ENCODE results near the gene IL11RA. TPM values are rescaled to one million over a fixed set of nuclear protein-coding genes. Genes with fewer than 3 reads are reported as not detected.

Gene IL11RA
- total and polyA plus RNA-seq, 2 donors (not counting 3 experiments of a cell fraction or from before 2014, with no cell fraction given) = 15.3 to 18.6 TPM

DNA sequence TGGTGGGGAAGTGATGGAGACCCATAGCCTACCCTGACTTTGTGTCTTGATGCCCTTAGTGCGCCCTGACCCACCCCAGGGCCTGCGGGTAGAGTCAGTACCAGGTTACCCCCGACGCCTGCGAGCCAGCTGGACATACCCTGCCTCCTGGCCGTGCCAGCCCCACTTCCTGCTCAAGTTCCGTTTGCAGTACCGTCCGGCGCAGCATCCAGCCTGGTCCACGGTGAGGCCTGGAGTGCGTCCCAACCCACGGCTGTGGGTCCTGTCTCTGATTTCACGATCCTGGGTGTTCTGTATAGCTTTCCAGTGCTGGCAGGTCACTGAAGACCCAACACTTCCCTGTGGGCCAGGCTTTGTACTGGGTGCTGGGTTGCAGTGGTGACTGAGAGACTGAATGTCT is 6.5 kb downstream of the IL11RA start:
- H3K9ac ChIP-seq (replicated peaks; ENCODE audit: extremely low read depth, insufficient read depth, low read length) = no peak overlapping the region
- no peaks in the 10 kb centered on the region for H3K27me3 ChIP-seq (ENCODE audit: control insufficient read depth in 2 of 2, insufficient read depth in 2 of 2, low read length in 2 of 2)
- no peaks in the 10 kb centered on the region for H3K9me3 ChIP-seq (replicated peaks; ENCODE audit: control insufficient read depth, insufficient read depth, low read length)
- no peak for FAIRE-seq
- no peaks in the 10 kb centered on the region for H3K36me3 ChIP-seq (ENCODE audit: control insufficient read depth in 2 of 2, extremely low read depth in 1 of 2, insufficient read depth in 2 of 2, low read length in 2 of 2)
- H3K79me2 ChIP-seq (ENCODE audit: control insufficient read depth, insufficient read depth, low read length) = no peaks in the 10 kb centered on the region
- intact Hi-C loops (cut with micrococcal nuclease) = no loop called here
- no peaks in the 10 kb centered on the region for H3K9me1 ChIP-seq (replicated peaks; ENCODE audit: control insufficient read depth, extremely low read depth, insufficient read depth, low read length)
- no peak overlapping the region for H3K27ac ChIP-seq (ENCODE audit: insufficient read depth, low read depth, low read length)
- dilution Hi-C loops (cut with MboI; ENCODE audit: extremely low pct_ligation_motif_present, low sequenced_read_pairs) = no loop called here
- TF ChIP-seq MYC (IDR thresholded peaks at IDR 0.05; ENCODE audit: low read depth, low read length) = no peak
- TF ChIP-seq POLR2A (IDR thresholded peaks at IDR 0.05; ENCODE audit: low read depth, low read length) = no peak
- TF ChIP-seq EZH2 (IDR thresholded peaks at IDR 0.05; ENCODE audit: borderline replicate concordance, low read depth, low read length, severe bottlenecking) = no peak
- TF ChIP-seq POLR2AphosphoS5 (IDR thresholded peaks at IDR 0.05; ENCODE audit: insufficient read depth, low read depth, low read length) = no peak
- no peak for TF ChIP-seq JUN (IDR thresholded peaks at IDR 0.05; ENCODE audit: borderline replicate concordance, insufficient read depth, insufficient read length, low read depth)
- no peak for TF ChIP-seq GATA2 (IDR thresholded peaks at IDR 0.05; ENCODE audit: insufficient read depth, insufficient read length, low read depth, low read length)
- H4K20me1 ChIP-seq (replicated peaks; ENCODE audit: control insufficient read depth, extremely low read depth, insufficient read depth, low read length) = no peaks in the 10 kb centered on the region
- peaks cover 1% of the 10 kb centered on the region for H3K4me1 ChIP-seq (ENCODE audit: control insufficient read depth, extremely low read depth, insufficient read depth, low read length)
- no peak overlapping the region for H2AFZ ChIP-seq (ENCODE audit: low read depth, low read length)
- DNase-seq (ENCODE audit: low read depth, low spot score) = no peak
- CTCF ChIA-PET = interaction anchor here (1.6 kb wide), 1 partner anchor 44 kb away, joined by 5 read pairs; no protein-coding TSS in a partner anchor
- no TSS peak for BruUV-seq (replicated peaks)
- no peak overlapping the region for H3K4me3 ChIP-seq (replicated peaks in 1 of 3; ENCODE audit: insufficient read depth in 1 of 3, low read depth in 1 of 3, low read length in 3 of 3)
- POLR2A ChIA-PET = no interaction called here
- H3K4me2 ChIP-seq (ENCODE audit: insufficient read depth, low read length) = no peak overlapping the region

DNA sequence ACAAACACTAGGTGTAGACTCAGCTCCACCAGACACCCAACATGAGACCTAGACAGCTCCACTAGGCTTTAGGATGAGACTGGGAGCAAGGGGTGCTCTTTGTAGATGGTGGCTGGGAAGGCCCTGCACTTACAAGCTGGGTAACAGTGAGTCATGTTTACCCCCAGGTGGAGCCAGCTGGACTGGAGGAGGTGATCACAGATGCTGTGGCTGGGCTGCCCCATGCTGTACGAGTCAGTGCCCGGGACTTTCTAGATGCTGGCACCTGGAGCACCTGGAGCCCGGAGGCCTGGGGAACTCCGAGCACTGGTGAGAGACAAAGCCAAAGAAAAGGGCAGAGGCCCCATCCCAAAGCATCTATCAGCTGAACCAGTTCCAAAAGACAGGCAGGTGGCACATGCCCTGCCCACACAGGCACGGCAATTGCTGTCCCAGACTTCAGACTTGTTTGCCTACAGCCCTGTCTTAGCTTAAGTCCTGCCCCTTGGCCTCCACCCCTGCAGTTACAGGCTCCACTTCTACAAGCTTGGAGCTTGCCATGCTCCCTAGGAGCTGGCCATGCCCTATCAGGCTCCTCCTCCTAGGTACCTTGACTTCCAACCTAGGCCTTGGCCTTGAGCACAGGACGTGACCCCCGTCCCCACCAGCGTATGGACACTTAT is 7.7 kb downstream of the IL11RA start:
- TF ChIP-seq MYC (IDR thresholded peaks at IDR 0.05; ENCODE audit: low read depth, low read length) = no peak
- no peak for TF ChIP-seq EZH2 (IDR thresholded peaks at IDR 0.05; ENCODE audit: borderline replicate concordance, low read depth, low read length, severe bottlenecking)
- TF ChIP-seq GATA2 (IDR thresholded peaks at IDR 0.05; ENCODE audit: insufficient read depth, insufficient read length, low read depth, low read length) = no peak
- TF ChIP-seq, protein P1, sequence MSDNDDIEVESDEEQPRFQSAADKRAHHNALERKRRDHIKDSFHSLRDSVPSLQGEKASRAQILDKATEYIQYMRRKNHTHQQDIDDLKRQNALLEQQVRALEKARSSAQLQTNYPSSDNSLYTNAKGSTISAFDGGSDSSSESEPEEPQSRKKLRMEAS (IDR thresholded peaks at IDR 0.05; ENCODE audit: insufficient read depth, insufficient read length) = no peak
- no peak for TF ChIP-seq POLR2A (IDR thresholded peaks at IDR 0.05; ENCODE audit: low read depth, low read length)
- TF ChIP-seq, protein P2, sequence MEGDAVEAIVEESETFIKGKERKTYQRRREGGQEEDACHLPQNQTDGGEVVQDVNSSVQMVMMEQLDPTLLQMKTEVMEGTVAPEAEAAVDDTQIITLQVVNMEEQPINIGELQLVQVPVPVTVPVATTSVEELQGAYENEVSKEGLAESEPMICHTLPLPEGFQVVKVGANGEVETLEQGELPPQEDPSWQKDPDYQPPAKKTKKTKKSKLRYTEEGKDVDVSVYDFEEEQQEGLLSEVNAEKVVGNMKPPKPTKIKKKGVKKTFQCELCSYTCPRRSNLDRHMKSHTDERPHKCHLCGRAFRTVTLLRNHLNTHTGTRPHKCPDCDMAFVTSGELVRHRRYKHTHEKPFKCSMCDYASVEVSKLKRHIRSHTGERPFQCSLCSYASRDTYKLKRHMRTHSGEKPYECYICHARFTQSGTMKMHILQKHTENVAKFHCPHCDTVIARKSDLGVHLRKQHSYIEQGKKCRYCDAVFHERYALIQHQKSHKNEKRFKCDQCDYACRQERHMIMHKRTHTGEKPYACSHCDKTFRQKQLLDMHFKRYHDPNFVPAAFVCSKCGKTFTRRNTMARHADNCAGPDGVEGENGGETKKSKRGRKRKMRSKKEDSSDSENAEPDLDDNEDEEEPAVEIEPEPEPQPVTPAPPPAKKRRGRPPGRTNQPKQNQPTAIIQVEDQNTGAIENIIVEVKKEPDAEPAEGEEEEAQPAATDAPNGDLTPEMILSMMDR (IDR thresholded peaks at IDR 0.05; ENCODE audit: extremely low read depth in 1 of 2, insufficient read depth in 1 of 2, low read depth in 1 of 2, low read length in 2 of 2) = no peak
- intact Hi-C loops (cut with micrococcal nuclease) = no loop called here
- POLR2A ChIA-PET = no interaction called here
- Histone ChIP-seq H2AFZ (ENCODE audit: low read depth, low read length) (no peak overlapping the region), H3K9me1 (replicated peaks; ENCODE audit: control insufficient read depth, extremely low read depth, insufficient read depth, low read length) (no peaks in the 10 kb centered on the region), H3K79me2 (ENCODE audit: control insufficient read depth, insufficient read depth, low read length) (no peaks in the 10 kb centered on the region), H3K27me3 (ENCODE audit: control insufficient read depth in 2 of 2, insufficient read depth in 2 of 2, low read length in 2 of 2) (no peaks in the 10 kb centered on the region), H3K9ac (replicated peaks; ENCODE audit: extremely low read depth, insufficient read depth, low read length) (no peak overlapping the region), H3K4me2 (ENCODE audit: insufficient read depth, low read length) (no peak overlapping the region), H3K36me3 (ENCODE audit: control insufficient read depth in 2 of 2, extremely low read depth in 1 of 2, insufficient read depth in 2 of 2, low read length in 2 of 2) (no peaks in the 10 kb centered on the region), H4K20me1 (replicated peaks; ENCODE audit: control insufficient read depth, extremely low read depth, insufficient read depth, low read length) (no peaks in the 10 kb centered on the region), H3K4me3 (replicated peaks in 1 of 3; ENCODE audit: insufficient read depth in 1 of 3, low read depth in 1 of 3, low read length in 3 of 3) (no peak overlapping the region), H3K9me3 (replicated peaks; ENCODE audit: control insufficient read depth, insufficient read depth, low read length) (no peaks in the 10 kb centered on the region), H3K27ac (ENCODE audit: insufficient read depth, low read depth, low read length) (no peak overlapping the region), H3K4me1 (ENCODE audit: control insufficient read depth, extremely low read depth, insufficient read depth, low read length) (peaks cover 1% of the 10 kb centered on the region)
- DNase-seq (ENCODE audit: low read depth, low spot score) (no peak), FAIRE-seq (no peak)
- BruUV-seq (replicated peaks) = no TSS peak
- dilution Hi-C loops (cut with MboI; ENCODE audit: extremely low pct_ligation_motif_present, low sequenced_read_pairs) = no loop called here
- CTCF ChIA-PET = interaction anchor here (1.0 to 1.4 kb wide), 2 partner anchors 26 to 43 kb away, joined by 3 read pairs; no protein-coding TSS in a partner anchor
